HG03025 (cell line): ENCODE results near the gene ANXA9.

Source experiments
- ATAC-seq: cut with Tn5 transposase; IDR thresholded peaks from one replicate; pipeline ENCODE4 v1.9.1; 2021; ENCODE audit warnings: mild to moderate bottlenecking, moderate library complexity; ENCODE audit not compliant: unreplicated experiment, low FRiP score

Gene ANXA9

GRCh38 chr1:151039521-151039920 is 57.4 kb downstream of the ANXA9 start:
- no peak for ATAC-seq

DNA sequence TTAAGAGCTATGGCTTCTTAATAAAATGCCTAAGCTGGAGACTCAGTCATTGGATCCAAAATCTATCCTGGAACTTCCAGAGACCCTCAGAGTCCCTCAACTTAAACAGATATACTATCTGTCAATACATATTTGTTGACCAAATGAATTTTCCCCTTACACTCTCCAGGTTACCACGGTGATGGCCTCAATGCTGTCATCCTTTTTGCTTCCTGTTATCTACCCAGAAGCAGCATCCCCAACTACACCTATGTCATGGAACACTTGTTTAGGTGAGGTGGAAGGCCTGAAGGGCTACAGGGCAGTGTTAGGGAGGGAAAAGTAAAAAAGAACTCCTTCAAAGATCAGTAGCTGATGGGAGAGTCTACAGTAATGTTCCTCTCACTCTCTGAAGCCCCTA is 61.1 kb downstream of the ANXA9 start:
- ATAC-seq, result no peak
